ENCODE data around the gene CLEC2L. TPM values are rescaled to one million over a fixed set of nuclear protein-coding genes. Genes with fewer than 3 reads are reported as not detected.

CLEC2L gene
- total and polyA plus RNA-seq, 2 experiments from 2014 or later: not detected

DNA sequence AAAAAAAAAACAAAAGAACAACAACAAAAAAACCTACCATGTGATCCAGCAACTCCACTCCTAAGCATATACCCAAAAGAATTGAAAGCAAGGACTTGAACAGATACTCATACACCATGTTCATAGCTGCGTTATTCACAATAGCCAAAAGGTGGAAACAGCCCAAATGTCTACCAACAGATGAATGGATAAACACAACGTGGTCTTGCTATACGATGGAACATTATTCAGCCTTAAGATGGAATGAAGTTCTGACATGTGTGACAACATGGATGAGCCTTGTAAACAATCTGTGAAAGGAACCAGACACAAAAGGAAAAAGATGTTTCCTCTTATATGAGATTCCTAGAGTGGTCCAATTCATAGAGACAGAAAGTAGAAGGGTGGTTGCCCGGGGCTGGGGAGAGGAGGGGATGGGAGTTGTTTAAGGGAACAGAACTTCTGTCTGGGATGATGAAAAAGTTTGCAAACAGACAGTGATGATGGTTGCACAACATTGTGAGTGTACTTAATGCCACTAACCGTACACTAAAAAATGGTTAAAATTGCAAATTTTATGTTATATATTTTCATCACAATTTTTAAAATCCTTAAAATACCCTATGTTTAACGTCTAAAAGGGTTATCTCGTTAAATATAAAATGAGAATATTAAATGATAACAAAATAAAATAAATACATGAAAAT lies 11.6 kb downstream of the CLEC2L start:
- H3K4me3 ChIP-seq: no peak overlapping the region
- no peaks in the 10 kb centered on the region for H3K36me3 ChIP-seq (ENCODE audit: low read depth)
- H3K9ac ChIP-seq: no peak overlapping the region
- no peaks in the 10 kb centered on the region for H4K20me1 ChIP-seq (ENCODE audit: insufficient read depth)
- H3K27me3 ChIP-seq (replicated peaks; ENCODE audit: insufficient read depth): peaks cover 36% of the 10 kb centered on the region
- TF ChIP-seq EZH2 (IDR thresholded peaks at IDR 0.05; ENCODE audit: insufficient read depth, poor library complexity, severe bottlenecking) (no peak), EZH2phosphoT487 (IDR thresholded peaks at IDR 0.05; ENCODE audit: insufficient read depth, low read depth) (no peak)
- H3K9me3 ChIP-seq (ENCODE audit: low read depth): no peaks in the 10 kb centered on the region
- no peaks in the 10 kb centered on the region for H3K79me2 ChIP-seq (ENCODE audit: insufficient read depth)
- in situ Hi-C loops (cut with MboI): no loop called here
- no peak overlapping the region for H3K27ac ChIP-seq
- no peaks in the 10 kb centered on the region for H3K4me1 ChIP-seq (ENCODE audit: insufficient read depth)
- H3K4me2 ChIP-seq (ENCODE audit: unreplicated experiment): no peak overlapping the region
- H3F3A ChIP-seq (ENCODE audit: insufficient read depth): no peaks in the 10 kb centered on the region
- no peak for DNase-seq
- no peaks in the 10 kb centered on the region for H3K9me2 ChIP-seq (ENCODE audit: insufficient read depth)
- WGBS, 2 experiments (ENCODE audit: low coverage in 1 of 2, low lambda C conversion rate in 2 of 2, missing lambda C conversion rate in 2 of 2): 47 to 49% methylated on average over 7 of the region's 7 CpGs
- H2AFZ ChIP-seq: no peak overlapping the region

DNA sequence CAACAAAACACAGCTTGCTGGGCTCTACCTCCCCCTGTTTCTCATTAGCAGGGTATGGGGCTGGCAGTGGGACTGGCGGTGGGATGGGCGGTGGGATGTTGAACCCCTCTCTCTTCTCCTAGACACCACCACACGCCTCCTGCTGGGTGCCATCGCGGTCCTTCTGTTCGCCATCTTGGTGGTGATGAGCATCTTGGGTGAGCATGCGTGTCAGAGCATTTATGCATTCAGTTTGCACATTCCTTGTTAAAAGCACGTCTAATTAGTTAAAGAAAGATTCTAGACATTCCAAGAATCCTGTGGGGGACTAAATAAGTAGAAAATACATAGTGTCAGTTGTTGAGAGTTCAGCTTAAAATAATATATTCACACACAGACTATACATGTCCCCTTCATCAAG lies 12.7 kb downstream of the CLEC2L start:
- no peaks in the 10 kb centered on the region for H3K9me3 ChIP-seq (ENCODE audit: low read depth)
- TF ChIP-seq EZH2 (IDR thresholded peaks at IDR 0.05; ENCODE audit: insufficient read depth, poor library complexity, severe bottlenecking) (no peak), EZH2phosphoT487 (IDR thresholded peaks at IDR 0.05; ENCODE audit: insufficient read depth, low read depth) (no peak)
- no peak for DNase-seq
- H3K4me3 ChIP-seq: no peak overlapping the region
- H4K20me1 ChIP-seq (ENCODE audit: insufficient read depth): no peaks in the 10 kb centered on the region
- peaks cover 39% of the 10 kb centered on the region for H3K27me3 ChIP-seq (replicated peaks; ENCODE audit: insufficient read depth)
- H3K27ac ChIP-seq: no peak overlapping the region
- no peaks in the 10 kb centered on the region for H3K79me2 ChIP-seq (ENCODE audit: insufficient read depth)
- no peak overlapping the region for H3K9ac ChIP-seq
- no peak overlapping the region for H2AFZ ChIP-seq
- no peaks in the 10 kb centered on the region for H3K36me3 ChIP-seq (ENCODE audit: low read depth)
- H3K9me2 ChIP-seq (ENCODE audit: insufficient read depth): no peaks in the 10 kb centered on the region
- in situ Hi-C loops (cut with MboI): no loop called here
- no peak overlapping the region for H3K4me2 ChIP-seq (ENCODE audit: unreplicated experiment)
- H3F3A ChIP-seq (ENCODE audit: insufficient read depth): no peaks in the 10 kb centered on the region
- no peaks in the 10 kb centered on the region for H3K4me1 ChIP-seq (ENCODE audit: insufficient read depth)
- WGBS, 2 experiments (ENCODE audit: low coverage in 1 of 2, low lambda C conversion rate in 2 of 2, missing lambda C conversion rate in 2 of 2): 73 to 77% methylated on average over 8 of the region's 8 CpGs

DNA sequence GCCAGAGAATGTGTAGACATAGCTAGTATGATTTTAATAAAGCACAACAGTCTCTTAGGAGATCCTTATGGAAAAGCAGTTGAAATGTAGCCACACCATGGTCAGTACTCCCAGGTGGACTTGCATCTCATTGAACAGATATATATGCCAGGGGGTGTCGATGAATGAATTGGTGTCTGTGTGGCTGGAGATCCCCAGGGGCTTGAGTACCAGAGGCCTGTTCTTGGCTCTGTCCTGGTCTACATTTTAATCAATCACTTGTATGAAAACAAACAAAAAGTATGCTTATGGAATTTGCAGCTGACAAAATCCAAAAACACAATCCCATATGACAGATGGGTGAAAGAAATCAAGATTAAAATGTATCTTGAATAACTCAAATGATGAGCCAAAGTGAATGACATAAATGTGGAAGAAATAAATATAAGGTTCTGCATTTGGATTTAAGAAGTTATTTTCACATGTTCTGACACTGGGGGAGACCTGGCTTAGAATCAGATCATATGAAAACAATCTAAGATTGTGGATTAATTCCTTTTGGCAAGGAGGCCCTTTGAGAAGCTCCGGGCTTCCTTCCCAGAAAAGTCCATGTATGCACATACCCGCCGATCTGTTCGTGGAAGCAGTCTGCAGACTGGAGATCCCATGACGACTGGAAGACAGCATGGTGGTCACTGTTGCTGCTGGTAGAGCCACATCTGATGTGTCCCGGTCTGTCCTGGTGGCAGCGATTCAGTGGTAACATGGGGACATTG lies 15.6 kb downstream of the CLEC2L start:
- no peak overlapping the region for H3K4me3 ChIP-seq
- peaks cover 33% of the 10 kb centered on the region for H3K27me3 ChIP-seq (replicated peaks; ENCODE audit: insufficient read depth)
- H3K9ac ChIP-seq: no peak overlapping the region
- WGBS, 2 experiments (ENCODE audit: low coverage in 1 of 2, low lambda C conversion rate in 2 of 2, missing lambda C conversion rate in 2 of 2): 15% methylated on average over 8 of the region's 8 CpGs
- no peaks in the 10 kb centered on the region for H3K4me1 ChIP-seq (ENCODE audit: insufficient read depth)
- H3K9me3 ChIP-seq (ENCODE audit: low read depth): no peaks in the 10 kb centered on the region
- no peaks in the 10 kb centered on the region for H3K9me2 ChIP-seq (ENCODE audit: insufficient read depth)
- H3K27ac ChIP-seq: no peak overlapping the region
- no peak overlapping the region for H2AFZ ChIP-seq
- DNase-seq: no peak
- H3K79me2 ChIP-seq (ENCODE audit: insufficient read depth): no peaks in the 10 kb centered on the region
- no peaks in the 10 kb centered on the region for H4K20me1 ChIP-seq (ENCODE audit: insufficient read depth)
- no peaks in the 10 kb centered on the region for H3K36me3 ChIP-seq (ENCODE audit: low read depth)
- in situ Hi-C loops (cut with MboI): no loop called here
- no peak overlapping the region for H3K4me2 ChIP-seq (ENCODE audit: unreplicated experiment)
- TF ChIP-seq EZH2phosphoT487 (IDR thresholded peaks at IDR 0.05; ENCODE audit: insufficient read depth, low read depth) (no peak), EZH2 (IDR thresholded peaks at IDR 0.05; ENCODE audit: insufficient read depth, poor library complexity, severe bottlenecking) (no peak)
- no peaks in the 10 kb centered on the region for H3F3A ChIP-seq (ENCODE audit: insufficient read depth)

DNA sequence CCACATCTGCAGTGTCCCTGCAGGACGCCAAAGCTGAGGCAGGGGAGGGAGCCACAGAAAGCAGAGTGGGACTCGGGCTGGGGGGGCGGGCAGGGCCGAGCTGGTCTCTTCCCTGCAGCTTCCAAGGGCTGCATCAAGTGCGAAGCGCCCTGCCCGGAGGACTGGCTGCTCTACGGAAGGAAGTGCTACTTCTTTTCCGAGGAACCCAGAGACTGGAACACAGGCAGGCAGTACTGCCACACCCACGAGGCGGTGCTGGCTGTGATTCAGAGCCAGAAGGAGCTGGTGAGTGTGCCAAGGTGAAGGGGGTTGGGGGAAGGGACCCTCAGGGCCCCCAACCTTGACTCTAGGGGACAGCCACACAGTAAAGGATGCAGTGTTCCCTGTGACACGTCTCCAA lies 16.7 kb downstream of the CLEC2L start:
- H3K9me2 ChIP-seq (ENCODE audit: insufficient read depth): no peaks in the 10 kb centered on the region
- no peak overlapping the region for H3K9ac ChIP-seq
- H2AFZ ChIP-seq: no peak overlapping the region
- TF ChIP-seq EZH2phosphoT487 (IDR thresholded peaks at IDR 0.05; ENCODE audit: insufficient read depth, low read depth): no peak
- TF ChIP-seq EZH2 (IDR thresholded peaks at IDR 0.05; ENCODE audit: insufficient read depth, poor library complexity, severe bottlenecking): no peak
- H4K20me1 ChIP-seq (ENCODE audit: insufficient read depth): no peaks in the 10 kb centered on the region
- H3K79me2 ChIP-seq (ENCODE audit: insufficient read depth): no peaks in the 10 kb centered on the region
- WGBS, 2 experiments (ENCODE audit: low coverage in 1 of 2, low lambda C conversion rate in 2 of 2, missing lambda C conversion rate in 2 of 2): 15 to 19% methylated on average over 6 to 12 of the region's 12 CpGs
- no peaks in the 10 kb centered on the region for H3K4me1 ChIP-seq (ENCODE audit: insufficient read depth)
- no peak overlapping the region for H3K4me3 ChIP-seq
- no peak overlapping the region for H3K27ac ChIP-seq
- H3K36me3 ChIP-seq (ENCODE audit: low read depth): no peaks in the 10 kb centered on the region
- in situ Hi-C loops (cut with MboI): no loop called here
- H3F3A ChIP-seq (ENCODE audit: insufficient read depth): no peaks in the 10 kb centered on the region
- H3K4me2 ChIP-seq (ENCODE audit: unreplicated experiment): no peak overlapping the region
- H3K27me3 ChIP-seq (replicated peaks; ENCODE audit: insufficient read depth): peaks cover 21% of the 10 kb centered on the region
- no peak for DNase-seq
- H3K9me3 ChIP-seq (ENCODE audit: low read depth): no peaks in the 10 kb centered on the region
